ENCODE results near the gene KLF2. TPM values are rescaled to one million over a fixed set of nuclear protein-coding genes. Genes with fewer than 3 reads are reported as not detected.

KLF2 gene
- total and polyA plus RNA-seq, 8 donors = 9.5 to 107 (median 59.3) TPM

DNA sequence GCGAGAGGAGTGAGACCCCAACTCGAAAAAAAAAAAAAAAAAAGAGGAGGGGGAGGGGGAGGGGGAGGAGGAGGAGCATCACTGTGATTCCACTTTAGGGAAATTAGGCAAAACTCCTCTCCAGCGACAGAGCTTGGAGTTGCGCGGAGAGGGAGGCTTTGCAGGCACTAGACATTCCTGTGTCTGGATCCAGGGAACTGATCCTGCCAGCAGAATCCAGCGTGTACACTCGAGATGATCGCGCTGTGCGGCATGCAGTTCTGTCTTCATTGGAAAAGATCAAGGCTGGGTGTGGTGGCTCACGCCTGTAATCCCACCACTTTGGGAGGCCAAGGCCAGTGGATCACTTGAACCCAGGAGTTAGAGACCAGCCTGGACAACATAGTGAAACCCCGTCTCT, 29.6 kb upstream of the KLF2 start:
- peak in 1 of 2 donors; percentile 64 for DNase-seq
- Histone ChIP-seq H3K4me1 (peaks cover 11 to 25% (median 20%) of the 10 kb centered on the region in 4 donors), H3K4me3 (no peak overlapping the region), H3K27ac (peak overlapping the region in 3 of 5 donors; percentile 29 to 90 (median 85)), H3K9me3 (no peaks in the 10 kb centered on the region), H3K27me3 (no peaks in the 10 kb centered on the region), H3K36me3 (no peaks in the 10 kb centered on the region)
- WGBS, 5 donors = 67 to 80% (median 79%) methylated on average over 12 of the region's 12 CpGs
- TF ChIP-seq EP300 (IDR thresholded peaks at IDR 0.05) (no peak), POLR2A (IDR thresholded peaks at IDR 0.05) (no peak), POLR2AphosphoS5 (IDR thresholded peaks at IDR 0.05) (no peak)
- TF ChIP-seq, protein P1, sequence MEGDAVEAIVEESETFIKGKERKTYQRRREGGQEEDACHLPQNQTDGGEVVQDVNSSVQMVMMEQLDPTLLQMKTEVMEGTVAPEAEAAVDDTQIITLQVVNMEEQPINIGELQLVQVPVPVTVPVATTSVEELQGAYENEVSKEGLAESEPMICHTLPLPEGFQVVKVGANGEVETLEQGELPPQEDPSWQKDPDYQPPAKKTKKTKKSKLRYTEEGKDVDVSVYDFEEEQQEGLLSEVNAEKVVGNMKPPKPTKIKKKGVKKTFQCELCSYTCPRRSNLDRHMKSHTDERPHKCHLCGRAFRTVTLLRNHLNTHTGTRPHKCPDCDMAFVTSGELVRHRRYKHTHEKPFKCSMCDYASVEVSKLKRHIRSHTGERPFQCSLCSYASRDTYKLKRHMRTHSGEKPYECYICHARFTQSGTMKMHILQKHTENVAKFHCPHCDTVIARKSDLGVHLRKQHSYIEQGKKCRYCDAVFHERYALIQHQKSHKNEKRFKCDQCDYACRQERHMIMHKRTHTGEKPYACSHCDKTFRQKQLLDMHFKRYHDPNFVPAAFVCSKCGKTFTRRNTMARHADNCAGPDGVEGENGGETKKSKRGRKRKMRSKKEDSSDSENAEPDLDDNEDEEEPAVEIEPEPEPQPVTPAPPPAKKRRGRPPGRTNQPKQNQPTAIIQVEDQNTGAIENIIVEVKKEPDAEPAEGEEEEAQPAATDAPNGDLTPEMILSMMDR (IDR thresholded peaks at IDR 0.05) = no peak
- intact Hi-C loops (cut with DNase I; ENCODE audit: low total_unique reads) = no loop called here

DNA sequence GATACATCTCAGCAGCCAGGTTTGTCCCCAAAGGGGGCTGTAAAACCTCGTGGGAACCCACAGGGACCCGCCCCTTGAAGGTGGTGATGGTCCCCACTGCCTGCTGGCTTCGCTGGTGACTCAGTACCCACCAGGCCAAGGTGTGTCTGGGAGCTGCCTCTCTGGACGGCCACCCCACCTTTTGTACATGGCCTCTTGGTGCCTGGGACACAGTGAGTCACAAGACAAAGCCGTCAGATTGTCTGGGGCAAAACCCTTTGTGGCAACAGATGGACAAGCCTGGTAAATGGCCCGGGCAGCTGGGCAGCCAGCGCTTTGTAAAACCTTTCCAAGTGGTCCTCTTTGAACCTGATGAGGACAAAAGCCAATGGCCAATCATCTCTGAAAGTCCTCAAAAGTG, 27.9 kb upstream of the KLF2 start:
- Histone ChIP-seq H3K27ac (peak overlapping the region; percentile 42 to 74 (median 57)), H3K36me3 (no peaks in the 10 kb centered on the region), H3K27me3 (no peaks in the 10 kb centered on the region), H3K4me3 (no peak overlapping the region), H3K9me3 (no peaks in the 10 kb centered on the region), H3K4me1 (peaks cover 11 to 25% (median 20%) of the 10 kb centered on the region in 4 donors)
- intact Hi-C loops (cut with DNase I; ENCODE audit: low total_unique reads) = no loop called here
- 45 to 61% (median 56%) methylated on average over 6 to 7 of the region's 7 CpGs for whole genome bisulfite sequencing, 5 donors
- peak; percentile 71 to 74 for DNase-seq
- TF ChIP-seq EP300 (IDR thresholded peaks at IDR 0.05) (no peak), POLR2AphosphoS5 (IDR thresholded peaks at IDR 0.05) (peak in 2 of 3 donors; percentile 51 to 80)

DNA sequence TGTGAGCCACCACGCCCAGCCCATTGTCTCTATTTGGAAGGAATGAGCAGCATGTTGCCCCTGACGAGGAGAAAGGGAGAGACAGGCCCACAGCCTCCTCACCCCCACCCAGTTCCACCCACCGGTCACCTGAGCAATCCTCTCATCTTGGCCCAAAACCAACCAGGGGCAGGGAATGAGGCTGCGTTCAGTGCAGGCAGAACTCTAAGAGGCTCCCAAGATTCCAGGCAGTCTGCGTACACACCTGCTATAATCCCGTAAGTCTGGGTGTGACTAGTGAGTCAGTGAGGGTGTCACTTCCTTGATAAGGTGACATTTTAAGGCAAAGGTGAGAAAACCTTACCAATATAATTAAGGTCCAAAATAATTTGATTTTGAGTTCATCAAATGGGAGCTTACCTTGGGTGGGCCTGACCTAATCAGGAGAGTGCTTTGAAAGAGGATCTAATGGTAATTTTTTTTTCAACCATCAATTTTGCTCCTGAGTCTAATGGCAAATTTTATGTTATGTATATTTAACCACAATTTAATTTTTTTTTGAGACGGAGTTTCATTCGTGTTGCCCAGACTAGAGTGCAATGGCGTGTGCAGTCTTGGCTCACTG, 26.9 kb upstream of the KLF2 start:
- WGBS, 5 donors = 61 to 83% (median 74%) methylated on average over 8 to 9 of the region's 9 CpGs
- TF ChIP-seq POLR2AphosphoS5 (IDR thresholded peaks at IDR 0.05) (peak in 2 of 3 donors; percentile 64 to 72), POLR2A (IDR thresholded peaks at IDR 0.05) (no peak)
- no peak overlapping the region for H3K4me3 ChIP-seq
- peak overlapping the region; percentile 42 to 74 (median 57) for H3K27ac ChIP-seq
- no peaks in the 10 kb centered on the region for H3K9me3 ChIP-seq
- H3K36me3 ChIP-seq = no peaks in the 10 kb centered on the region
- intact Hi-C loops (cut with DNase I; ENCODE audit: low total_unique reads) = no loop called here
- peak; percentile 67 to 70 for DNase-seq
- H3K27me3 ChIP-seq = no peaks in the 10 kb centered on the region
- peaks cover 11 to 21% (median 18%) of the 10 kb centered on the region in 4 donors for H3K4me1 ChIP-seq

DNA sequence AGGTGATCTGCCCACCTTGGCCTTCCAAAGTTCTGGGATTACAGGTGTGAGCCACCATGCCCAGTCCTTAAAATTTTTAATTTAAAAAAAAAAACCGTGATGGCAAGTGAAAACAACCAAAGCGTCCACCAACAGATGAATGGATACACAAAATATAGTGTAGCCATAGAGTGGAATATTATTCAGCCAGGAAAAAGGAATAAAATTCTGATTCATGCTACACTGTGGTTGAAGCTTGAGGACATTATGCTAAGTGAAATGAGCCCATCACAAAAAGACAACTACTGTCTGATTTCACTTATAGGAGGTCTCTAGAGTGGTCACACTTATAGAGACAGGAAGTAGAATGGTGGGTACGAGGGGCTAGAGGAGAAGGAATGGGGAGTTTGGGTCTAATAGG, 26.3 kb upstream of the KLF2 start:
- TF ChIP-seq EP300 (IDR thresholded peaks at IDR 0.05) (no peak), POLR2AphosphoS5 (IDR thresholded peaks at IDR 0.05) (no peak), POLR2A (IDR thresholded peaks at IDR 0.05) (no peak)
- TF ChIP-seq, protein P1 (IDR thresholded peaks at IDR 0.05) = no peak
- WGBS, 5 donors = 74 to 89% (median 83%) methylated on average over 3 of the region's 3 CpGs
- intact Hi-C loops (cut with DNase I; ENCODE audit: low total_unique reads) = no loop called here

DNA sequence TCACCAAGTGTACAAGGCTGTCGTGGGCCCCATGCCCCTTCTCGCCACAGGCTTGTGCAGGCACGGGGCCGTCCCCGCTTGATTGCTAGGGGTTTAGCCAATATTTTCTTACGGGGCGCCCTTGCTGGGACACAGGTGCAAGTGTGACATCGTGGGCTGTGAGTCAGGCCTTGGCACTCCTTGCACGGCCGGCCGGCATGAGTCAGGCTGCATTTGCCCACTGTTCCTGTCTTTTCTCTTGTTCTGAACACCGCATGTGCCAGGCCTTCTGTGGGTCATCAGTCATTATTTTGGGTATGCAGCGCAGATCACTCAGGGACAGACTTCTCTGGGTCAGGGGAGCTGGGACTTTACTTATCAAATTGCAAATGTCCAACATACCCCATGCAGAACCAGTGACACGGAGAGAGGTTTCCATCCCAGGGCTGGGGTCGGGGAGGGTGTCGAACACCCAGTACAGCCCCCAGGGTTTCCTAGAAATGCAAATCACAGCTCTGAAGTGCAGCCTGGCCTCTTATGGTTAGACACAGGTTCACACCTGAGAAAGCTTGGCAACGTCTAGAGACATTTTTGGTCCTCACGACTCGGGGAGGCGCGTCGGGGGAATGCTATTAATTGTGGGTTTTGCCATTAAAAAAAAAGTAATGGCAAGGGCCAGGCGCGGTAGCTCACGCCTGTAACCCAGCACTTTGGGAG, 22.5 kb upstream of the KLF2 start:
- WGBS, 5 donors = 65 to 77% (median 73%) methylated on average over 22 to 25 of the region's 25 CpGs
- TF ChIP-seq, protein P1 (IDR thresholded peaks at IDR 0.05) = no peak
- TF ChIP-seq POLR2AphosphoS5 (IDR thresholded peaks at IDR 0.05) = peak in 1 of 3 donors; percentile 47
- H3K27ac ChIP-seq = peak overlapping the region in 4 of 5 donors; percentile 27 to 67 (median 45)

More for the DNA sequence above, 26.3 kb upstream of the KLF2 start:
- Histone ChIP-seq H3K4me1 (peaks cover 7 to 16% (median 16%) of the 10 kb centered on the region in 4 donors), H3K27ac (peak overlapping the region in 3 of 5 donors; percentile 22 to 43 (median 30)), H3K4me3 (no peak overlapping the region), H3K36me3 (no peaks in the 10 kb centered on the region), H3K27me3 (no peaks in the 10 kb centered on the region), H3K9me3 (no peaks in the 10 kb centered on the region)
- DNase-seq = no peak

More for the DNA sequence above, 22.5 kb upstream of the KLF2 start:
- no peak overlapping the region for H3K4me3 ChIP-seq
- intact Hi-C loops (cut with DNase I; ENCODE audit: low total_unique reads) = no loop called here
- no peaks in the 10 kb centered on the region for H3K27me3 ChIP-seq
- peaks cover 0 to 17% (median 7%) of the 10 kb centered on the region in 4 donors for H3K4me1 ChIP-seq
- no peaks in the 10 kb centered on the region for H3K9me3 ChIP-seq
- no peaks in the 10 kb centered on the region for H3K36me3 ChIP-seq
- DNase-seq = peak; percentile 70 to 74

Measured in stomach (tissue), 9 donors.